ENCODE measurements around the gene SLMAP.

Gene SLMAP

DNA sequence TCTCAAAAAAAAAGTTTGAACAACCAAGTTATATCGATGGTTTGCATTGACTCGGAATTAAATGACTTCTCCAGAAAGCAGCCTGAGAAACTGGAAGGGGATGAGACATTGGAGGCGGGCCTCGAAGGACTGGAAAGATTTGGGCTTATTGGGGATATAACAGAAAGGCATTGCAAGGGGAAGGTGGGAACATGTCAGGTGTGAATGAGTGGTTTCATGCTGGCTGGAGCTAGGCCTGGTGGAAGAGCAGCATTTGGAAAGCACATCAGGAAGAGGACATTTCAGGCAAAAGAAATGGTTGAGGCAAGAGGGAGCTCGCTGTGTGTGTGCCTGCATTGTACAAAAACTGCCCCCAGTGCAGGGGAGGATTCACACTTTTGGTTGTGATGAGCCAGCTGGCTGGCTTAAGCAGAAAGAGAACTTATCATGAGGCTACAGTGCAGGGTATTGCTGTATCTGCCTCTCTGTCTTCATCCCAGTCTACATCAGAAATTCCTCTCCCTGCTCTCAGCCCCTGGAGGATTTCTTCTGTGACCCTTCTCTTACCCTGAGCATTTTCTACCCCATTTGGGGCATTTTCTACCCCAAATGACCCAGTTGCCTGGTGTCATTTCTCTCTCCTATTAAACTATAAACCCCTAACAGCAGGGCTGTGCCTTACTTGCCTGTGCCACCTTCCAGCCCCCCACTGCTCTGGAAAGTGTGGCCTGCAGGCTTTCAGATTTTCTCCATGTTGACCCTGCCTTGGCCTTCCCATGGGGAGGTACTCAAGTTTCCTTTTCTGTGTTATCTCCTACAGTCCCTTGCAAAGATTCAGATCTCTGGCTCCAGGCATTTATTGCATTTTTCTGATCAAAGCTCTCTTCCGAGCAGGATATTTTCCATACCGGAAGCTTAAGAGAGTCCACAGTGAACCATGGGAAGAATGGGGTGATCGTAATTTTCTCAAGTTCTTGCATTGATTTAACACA is 187.7 kb downstream of the SLMAP start:
- no peak for DNase-seq (ENCODE audit: low read depth)

DNA sequence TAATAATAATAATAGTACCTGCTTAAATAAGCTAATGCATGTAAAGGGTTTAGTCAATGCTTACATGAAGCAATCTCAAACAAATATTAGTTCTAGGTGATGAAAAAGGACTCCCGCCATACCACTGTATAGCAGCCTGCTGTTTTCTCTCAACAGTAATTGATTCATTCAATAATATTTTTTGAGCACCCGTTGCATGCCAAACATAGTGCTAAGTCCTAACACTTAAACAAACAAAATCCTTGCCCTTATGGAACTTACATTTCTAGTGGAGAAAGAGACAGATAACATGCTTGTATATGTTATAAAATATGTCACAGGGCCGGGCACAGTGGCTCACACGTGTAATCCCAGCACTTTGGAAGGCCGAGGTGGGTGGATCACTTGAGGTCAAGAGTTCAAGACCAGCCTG is 190.9 kb downstream of the SLMAP start:
- DNase-seq (ENCODE audit: low read depth): no peak

DNA sequence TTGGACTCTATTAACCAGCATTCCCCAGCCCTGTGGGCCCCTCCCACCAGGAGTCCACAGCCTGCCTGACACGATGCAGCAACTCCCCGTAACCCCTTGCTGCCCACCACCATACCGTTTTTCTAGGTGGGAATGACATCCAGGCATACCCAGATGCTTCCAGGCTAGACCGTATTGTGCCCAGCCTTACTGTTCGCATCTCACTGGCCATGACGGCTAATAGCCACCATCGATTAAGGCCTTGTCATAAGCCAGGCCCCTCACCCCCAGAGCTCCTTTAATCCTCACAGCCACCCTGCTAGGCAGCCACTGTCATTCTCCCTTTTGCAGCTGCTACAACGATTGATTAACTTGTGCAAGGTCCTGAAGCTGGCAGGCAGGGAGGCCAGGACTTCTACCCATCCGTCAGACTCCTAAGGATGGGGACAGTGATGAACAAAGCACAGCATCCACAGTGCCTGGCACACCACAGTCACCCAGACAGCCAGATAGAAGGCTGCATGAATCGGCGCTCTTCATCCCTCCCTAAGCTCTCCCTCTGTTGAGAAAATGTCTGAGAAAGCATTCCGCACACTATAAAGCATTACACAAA is 192.1 kb downstream of the SLMAP start:
- no peak for DNase-seq (ENCODE audit: low read depth)

DNA sequence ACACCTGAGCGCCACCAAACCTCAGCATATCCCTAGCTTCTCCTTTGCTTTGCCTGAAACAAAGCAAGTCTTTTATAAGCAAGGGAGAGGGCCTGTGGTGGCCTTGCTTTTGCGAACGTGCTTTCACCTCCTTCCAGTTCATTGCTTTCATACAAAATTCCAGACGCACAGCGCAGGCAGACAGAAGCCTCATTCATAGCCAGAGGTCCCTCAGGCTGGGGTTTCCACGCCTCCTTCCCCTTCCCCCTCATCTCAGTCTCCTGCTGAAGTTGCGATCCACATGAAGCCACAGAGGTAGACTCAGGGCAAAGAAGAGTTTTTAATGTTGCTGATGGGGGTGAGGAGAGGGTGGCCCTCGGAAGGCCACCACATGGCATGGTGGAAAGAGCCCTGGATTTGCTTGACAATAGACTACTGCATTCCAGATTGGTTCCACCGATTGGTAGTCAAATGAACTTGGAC is 192.7 kb downstream of the SLMAP start:
- no peak for DNase-seq (ENCODE audit: low read depth)

DNA sequence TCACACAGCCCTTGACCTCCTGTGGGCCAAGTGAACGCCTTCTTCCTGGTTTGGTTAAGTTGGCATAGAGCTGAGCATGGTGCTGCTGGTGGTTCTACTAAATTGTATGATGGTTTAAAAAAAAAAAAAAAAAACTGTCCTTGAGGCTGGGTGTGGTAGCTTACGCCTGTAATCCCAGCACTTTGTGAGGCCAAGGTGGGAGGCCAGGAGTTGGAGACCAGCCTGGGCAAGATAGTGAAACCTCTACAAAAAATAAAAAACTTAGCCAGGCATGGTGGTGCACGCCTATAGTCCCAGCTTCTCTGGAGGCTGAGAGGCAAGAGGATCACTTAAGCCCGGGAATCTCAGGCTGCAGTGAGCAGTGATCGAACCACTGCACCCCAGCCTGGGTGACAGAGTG is 193.2 kb downstream of the SLMAP start:
- no peak for DNase-seq (ENCODE audit: low read depth)

DNA sequence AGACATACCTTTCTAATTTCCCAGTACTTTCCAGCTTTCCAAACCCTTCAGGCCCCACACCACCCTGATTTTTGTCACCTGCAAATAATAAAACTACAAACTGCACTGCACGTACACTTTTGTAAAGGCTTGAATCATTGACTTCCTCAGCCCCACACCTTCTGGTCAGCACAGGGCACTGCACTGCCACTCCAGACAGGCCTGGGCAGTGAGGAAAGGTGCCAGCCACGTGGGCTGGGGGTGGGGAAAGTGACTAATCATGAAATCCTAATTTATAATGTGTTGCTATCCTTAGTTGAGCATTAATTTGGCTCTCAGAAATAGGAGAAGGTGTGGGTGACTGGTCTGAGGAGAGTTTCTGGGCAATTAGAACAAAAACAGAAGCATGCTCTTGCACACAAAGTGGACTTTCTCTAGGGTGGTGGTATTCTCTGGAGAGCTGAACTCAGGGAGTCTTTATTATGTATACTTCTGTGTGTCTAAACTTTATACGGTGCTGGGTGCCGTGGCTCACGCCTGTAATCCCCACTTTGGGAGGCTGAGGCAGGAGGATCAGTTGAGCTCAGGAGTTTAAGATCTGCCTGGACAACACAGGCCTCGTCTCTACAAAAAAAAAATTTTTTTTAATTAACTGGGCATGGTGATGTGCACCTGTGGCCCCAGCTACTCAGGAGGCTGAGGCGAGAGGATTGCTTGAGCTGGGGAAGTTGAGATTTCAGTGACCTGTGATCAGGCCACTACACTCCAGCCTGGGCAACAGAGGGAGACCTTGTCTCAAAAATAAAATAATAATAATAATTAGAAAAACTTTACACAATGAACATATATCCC is 193.9 kb downstream of the SLMAP start:
- DNase-seq (ENCODE audit: low read depth): no peak

DNA sequence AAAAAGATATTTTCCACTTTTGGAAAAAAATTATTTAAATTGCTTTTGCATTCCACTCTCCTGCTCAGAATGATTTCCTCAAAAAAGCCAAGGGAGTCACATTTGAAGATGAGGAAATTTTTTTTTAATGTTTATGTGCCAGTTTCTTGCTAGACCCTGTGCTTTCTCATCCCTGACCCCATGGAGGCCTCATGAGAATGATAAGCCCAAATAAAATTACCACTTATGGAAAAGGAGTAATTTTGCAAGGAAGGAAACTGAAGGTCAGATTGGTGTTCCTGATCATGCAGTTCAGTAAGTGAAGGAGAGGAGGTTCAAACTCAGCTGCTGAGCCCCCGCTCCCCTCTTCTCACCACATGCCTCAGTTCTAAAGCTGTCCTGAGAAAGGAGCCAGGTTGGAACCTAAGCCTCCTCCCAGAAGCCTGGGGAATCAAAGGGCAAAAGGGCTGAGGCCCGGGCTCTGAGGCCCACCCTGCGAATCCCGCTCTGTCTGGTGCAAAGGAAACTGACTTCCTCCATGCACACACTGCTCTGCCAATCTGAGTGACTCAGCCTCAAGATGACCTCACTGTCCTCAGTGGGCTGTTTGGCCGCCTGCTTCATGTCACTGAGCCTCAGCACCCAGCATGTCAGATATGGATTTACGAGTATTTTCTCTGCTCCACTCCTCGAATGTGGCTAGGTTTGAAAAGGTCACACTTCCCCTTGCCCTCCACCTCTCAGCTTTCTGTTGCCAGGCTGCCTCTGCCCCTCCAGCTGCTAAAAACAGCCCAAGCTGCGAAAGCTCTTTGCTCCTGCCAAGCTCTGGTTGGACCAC is 195.2 kb downstream of the SLMAP start:
- DNase-seq (ENCODE audit: low read depth): no peak

DNA sequence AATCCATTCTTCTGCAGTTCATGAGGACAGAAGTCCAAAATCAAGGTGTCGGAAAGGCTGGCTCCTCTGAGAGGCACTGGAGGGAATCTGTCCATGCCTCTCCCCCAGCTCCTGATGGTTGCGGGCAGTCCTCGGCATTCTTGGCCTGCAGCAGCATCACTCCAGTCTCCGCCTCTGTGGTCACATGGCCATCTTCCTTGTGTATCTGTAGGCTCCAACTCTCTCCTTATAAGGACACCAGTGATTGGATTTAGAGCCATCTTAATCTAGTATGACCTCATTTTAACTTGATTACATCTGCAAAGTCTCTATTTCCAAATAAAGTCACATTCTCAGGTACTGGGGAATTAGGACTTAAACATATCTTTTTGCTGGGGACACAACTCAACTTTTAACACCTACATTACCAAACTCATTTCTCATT is 196.1 kb downstream of the SLMAP start:
- DNase-seq (ENCODE audit: low read depth): no peak

DNA sequence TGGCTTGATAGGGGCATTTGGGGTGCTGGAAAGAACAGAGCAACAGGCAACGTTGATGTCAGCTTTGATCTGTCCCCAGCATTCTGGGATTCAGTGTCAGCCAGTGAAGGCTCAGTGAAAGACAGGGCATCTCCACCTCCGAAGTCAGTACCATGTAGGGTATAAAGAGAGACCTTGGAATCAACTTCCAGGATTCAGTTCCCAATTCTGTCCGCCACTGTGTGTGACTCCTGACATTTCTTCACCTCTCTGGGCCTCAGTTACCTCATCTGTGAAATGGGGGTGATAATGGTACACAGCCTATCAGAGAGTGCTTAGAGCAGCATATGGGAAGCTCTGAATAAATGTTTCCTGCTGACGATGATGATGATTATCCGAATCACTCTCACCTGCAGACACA is 196.5 kb downstream of the SLMAP start:
- no peak for DNase-seq (ENCODE audit: low read depth)

DNA sequence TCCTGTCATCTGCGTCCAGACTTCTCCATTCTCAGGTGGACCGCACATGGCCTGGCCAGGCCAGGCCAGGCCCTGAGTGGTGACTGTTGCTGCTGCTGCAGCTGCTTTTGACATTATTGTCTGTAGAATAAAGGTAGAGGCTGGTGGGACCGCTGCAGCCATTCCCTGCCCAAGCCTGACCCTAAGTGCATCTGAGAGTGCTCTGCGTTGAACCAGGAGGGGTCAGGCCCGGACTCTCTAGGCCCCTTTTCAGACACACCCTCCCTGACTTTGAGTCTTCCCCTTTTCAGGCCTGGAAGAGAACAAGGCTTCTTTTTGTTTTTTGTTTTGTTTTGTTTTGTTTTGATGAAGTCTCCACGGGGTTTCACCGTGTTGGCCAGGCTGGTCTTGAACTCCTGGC is 197.5 kb downstream of the SLMAP start:
- DNase-seq (ENCODE audit: low read depth): no peak

DNA sequence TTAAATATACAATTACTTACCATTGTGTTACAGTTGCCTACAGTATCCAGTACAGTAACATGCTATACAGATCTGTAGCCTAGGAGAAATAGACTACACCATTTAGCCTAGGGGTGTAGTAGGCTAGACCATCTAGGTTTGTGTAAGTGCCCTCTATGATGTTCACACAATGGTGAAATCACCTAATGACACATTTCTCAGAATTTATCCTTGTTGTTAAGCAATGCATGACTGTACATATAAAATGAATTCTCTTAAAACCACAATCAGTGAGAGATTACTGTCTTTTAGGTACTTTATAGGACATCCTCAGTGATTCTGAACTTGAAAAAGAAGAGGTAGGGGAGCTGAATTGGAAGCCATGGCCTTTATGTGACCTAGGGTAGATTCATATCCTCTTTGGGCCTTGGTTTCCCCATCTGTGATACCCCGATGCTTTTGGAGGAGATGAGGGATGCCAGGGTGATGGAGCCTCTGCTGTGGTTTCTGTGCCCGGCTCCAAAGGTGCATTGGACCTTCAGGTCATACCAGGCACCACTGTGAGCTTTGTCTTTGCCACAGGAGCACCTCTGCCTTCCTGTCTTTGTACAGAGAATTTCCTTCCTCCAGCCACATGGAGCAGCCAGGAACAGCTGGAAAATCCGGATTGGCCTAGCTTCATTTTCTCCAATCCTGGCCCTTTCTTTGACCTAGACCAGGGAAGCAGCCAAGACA is 200.2 kb downstream of the SLMAP start:
- no peak for DNase-seq (ENCODE audit: low read depth)

DNA sequence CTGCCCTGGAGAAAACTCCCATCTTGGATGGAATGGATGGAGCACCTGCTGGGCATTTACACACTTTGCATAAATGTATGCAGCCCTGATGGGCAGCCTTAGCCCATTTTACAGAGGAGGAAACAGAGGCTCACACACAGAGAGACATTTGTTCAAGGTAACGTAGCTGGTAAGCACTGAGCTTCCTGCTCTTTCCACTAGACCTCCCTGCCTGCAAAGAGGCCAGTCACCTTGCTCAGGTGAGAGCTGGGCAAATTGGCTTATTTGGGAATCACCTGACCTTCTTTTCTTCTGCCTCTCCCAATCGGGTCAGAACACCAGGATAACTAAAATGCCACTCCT is 200.7 kb downstream of the SLMAP start:
- DNase-seq (ENCODE audit: low read depth): no peak

DNA sequence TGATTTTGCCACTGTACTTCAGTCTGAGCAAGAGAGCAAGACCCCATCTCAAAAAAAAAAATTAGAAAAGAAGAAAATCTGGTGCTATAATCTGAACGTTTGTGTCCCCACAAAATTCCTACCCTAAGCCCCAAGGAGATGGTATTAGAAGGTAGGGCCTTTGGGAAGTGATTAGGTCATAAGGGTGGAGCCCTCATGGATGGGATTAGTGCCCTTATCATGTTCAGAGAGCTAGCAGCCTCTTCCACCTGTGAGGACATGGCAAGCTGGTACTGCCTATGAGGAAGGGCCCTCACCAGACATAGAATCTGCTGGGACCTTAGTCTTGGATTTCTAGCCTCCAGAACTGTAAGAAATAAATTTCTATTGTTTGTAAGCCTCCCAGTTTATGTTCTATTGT is 201.7 kb downstream of the SLMAP start:
- DNase-seq (ENCODE audit: low read depth): no peak

DNA sequence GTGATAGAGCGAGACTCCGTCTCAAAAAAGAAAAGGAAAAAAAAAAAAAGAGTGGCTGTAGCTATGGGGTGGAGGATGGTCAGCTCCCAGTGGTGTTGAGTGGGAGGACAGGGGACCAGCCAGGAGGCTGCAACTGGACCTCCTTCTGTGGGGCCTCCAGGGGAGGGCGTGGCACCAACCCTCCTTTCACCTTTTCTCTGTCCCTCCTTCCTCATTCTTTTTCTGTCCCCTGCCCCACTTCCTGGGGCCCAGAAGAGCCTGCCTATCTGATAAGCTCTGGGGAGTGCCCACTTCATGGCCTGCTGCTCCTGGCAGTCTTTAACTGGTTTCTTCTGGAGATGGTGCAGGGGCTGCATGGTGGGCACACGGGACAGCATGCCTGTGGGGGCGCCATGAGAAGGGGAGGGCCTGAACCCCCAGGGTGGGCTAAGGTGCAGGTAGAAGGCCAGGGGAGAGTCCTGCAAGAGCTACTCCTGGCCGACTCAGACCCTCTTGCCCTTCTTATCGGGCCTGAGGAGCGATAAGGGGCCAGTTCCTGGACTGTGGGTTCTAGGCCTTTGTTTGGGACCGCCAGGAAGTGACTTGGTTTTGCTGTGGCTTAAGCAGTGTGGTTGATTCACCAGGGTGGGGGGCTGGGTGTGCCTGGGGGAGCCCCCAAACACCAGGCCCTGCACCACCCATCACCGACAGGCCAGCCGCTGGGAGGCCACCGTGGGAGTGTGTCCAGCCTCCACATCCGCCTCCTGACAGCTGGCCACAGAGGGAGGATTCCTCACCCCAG is 202.7 kb downstream of the SLMAP start:
- DNase-seq (ENCODE audit: low read depth): no peak

DNA sequence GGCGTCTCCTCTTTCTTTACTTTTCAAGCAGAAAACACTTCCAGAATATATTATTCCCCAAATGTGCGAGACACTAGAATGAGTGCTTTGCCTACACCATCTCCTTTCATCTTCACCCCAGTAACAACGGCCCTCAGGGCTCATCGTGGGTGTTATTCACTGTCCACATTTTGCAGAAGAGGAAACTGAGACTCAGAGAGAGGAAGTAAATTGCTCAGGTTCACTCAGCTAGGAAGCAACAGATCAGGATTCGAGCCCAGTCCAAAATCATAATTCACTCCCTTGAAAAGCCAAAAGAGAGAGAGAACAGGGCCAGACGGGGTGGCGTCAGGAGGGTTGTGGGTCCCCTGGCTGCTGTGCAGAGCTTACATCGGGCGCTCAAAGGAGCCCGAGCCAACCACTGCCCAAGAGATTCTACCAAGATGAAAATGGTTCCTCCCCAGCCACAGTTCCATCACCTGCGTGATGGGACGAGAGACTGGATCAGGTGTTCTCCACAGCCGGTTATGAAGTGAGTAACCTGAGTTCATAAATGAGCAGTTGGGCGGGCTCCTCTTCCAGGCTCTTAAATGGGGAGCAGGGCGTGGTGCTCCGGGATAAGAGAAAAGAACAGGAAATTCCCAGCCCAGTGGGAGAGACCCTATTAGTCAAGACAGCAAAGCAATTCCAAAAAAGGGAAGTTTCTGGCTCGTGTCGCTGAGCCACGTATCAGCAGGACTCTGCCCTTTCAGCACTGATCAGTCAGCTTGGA is 203.5 kb downstream of the SLMAP start:
- DNase-seq (ENCODE audit: low read depth): no peak

DNA sequence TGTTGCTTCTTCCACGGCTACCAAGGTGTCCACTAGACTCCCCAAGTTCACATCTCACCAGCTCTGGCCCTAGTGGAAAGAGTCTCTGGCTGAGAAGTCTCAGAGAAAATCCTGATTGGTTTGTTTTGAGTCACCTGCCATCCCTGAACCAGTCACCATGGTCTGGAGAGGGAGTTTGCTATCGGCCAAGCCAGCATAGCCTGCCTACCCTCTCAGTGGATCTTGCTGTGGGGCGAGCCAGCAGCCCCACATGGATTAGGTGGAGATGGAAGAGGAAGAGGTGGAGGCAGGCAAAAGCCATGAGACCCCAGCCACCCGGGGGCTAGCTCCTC is 204.0 kb downstream of the SLMAP start:
- DNase-seq (ENCODE audit: low read depth): no peak

DNA sequence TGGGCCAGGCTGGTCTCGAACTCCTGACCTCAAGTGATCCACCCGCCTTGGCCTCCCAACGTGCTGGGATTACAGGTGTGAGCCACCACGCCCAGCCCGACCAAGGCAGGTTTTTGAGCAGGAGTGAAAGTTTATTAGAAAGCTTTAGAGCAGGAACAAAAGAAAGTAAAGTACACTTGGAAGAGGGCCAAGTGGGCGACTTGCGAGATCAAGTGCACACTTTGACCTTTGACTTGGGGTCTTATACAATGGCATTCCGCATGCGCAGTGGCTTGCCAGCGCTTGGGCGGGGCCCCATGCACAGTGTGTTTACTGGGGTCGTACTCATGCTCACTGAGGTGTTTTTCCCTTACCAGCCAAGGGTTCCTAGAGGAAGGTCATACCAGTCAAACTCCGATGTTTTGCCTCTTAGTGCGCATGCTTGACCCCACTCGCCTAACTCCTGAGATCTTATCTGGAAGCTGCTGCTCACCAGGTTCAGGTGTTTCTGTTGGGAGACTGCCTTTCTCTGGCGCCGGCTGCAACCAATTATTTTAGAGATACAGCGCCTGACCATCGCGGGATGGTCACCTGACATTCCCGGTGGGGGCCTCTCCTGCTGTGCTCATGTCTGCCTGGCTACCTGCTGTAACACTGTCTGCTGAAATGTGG is 205.2 kb downstream of the SLMAP start:
- no peak for DNase-seq (ENCODE audit: low read depth)

DNA sequence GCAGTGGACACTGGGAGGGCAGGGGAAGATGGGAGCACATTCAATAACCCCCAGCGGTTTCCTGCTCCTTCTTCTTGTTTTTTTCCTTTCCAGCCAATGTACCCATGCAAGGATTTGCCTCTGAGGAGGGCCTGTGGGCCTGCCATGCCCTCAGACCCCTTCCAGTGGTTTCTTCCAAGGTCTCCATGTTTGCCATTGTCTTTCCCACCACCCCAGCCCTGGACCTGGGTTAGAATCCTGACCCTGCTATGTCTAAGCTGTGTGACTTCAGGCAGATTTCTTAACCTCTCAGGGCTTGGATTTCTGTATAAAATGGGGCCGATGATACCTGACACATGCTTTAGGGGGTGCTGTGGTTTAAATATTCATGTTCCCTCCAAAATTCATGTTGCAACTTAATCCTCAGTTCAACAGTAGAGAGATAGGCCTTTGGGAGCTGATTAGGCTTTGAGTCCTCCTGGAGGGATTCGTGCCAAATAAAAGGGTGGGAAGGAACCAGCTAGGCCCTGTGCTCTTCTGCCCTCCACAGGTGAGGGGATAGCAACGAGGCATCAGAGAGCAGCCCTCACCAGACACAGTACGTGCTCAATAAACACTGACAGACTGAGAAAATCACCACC is 205.8 kb downstream of the SLMAP start:
- DNase-seq (ENCODE audit: low read depth): no peak

DNA sequence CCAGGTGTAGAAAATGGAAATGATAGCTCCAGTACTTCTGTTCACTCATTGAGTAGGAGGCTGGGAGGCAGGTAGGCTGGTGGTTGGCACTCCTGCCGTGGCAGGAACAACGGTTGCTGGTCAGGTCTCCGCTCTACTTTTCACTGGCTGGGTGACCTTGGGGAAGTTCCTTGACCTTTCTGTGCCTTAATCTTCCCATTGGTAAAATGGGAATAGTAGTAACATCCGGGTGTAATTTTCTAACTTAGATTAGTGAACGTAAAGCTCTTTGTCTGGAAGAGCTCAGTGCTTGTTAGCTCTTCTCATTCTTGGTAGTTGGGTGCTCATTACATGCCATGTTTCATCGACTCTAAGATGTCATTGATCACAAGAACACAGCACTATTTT is 206.3 kb downstream of the SLMAP start:
- DNase-seq (ENCODE audit: low read depth): no peak

All from stimulated activated CD8-positive, alpha-beta memory T cell treated with anti-CD3 and anti-CD28 coated beads, Interleukin-15, amount 100 ng/mL, for 1 hour (primary cell).